GM21576 (cell line): ENCODE data around the gene CFTR.
A peak's percentile ranks its signal among the peaks of the same experiment; 100 is the strongest.
"Not testable (repeated sequence)": the region's sequence is repeated elsewhere in the genome, so short reads cannot be mapped to it uniquely, and the experiment has no call there.

Experiments
- ATAC-seq: cut with Tn5 transposase; IDR thresholded peaks from one replicate; pipeline ENCODE4 v1.9.1; 2021; ENCODE audit warnings: mild to moderate bottlenecking, moderate library complexity; ENCODE audit not compliant: unreplicated experiment

The CFTR gene

GRCh38 chr7:117682681-117683385 is 203.0 kb downstream of the CFTR start:
- ATAC-seq, result no peak

GRCh38 chr7:117683430-117684175 is 203.8 kb downstream of the CFTR start:
- ATAC-seq, result no peak

GRCh38 chr7:117685795-117686194 is 206.0 kb downstream of the CFTR start:
- ATAC-seq, result no peak

GRCh38 chr7:117686311-117686935 is 206.6 kb downstream of the CFTR start:
- no peak for ATAC-seq

GRCh38 chr7:117688126-117688525 is 208.3 kb downstream of the CFTR start:
- no peak for ATAC-seq

- ATAC-seq, result no peak
Measured at GRCh38 chr7:117689406-117689805, 209.6 kb downstream of the CFTR start.

- no peak for ATAC-seq
Measured at GRCh38 chr7:117690147-117690546, 210.3 kb downstream of the CFTR start.

GRCh38 chr7:117692338-117692737 is 212.5 kb downstream of the CFTR start:
- ATAC-seq, result no peak

- ATAC-seq, result no peak
Measured at GRCh38 chr7:117698018-117698417, 218.2 kb downstream of the CFTR start.

- ATAC-seq, result no peak
Measured at GRCh38 chr7:117704063-117704462, 224.2 kb downstream of the CFTR start.

GRCh38 chr7:117705630-117706029 is 225.8 kb downstream of the CFTR start:
- no peak for ATAC-seq

- no peak for ATAC-seq
Measured at GRCh38 chr7:117706210-117706609, 226.4 kb downstream of the CFTR start.

- ATAC-seq, result no peak
Measured at GRCh38 chr7:117707080-117707479, 227.3 kb downstream of the CFTR start.

GRCh38 chr7:117708173-117708572 is 228.3 kb downstream of the CFTR start:
- not testable (repeated sequence) for ATAC-seq

- no peak for ATAC-seq
Measured at GRCh38 chr7:117711556-117711955, 231.7 kb downstream of the CFTR start.

- peak; percentile 83 for ATAC-seq
Measured at GRCh38 chr7:117715784-117716445, 236.1 kb downstream of the CFTR start.

- ATAC-seq, result no peak
Measured at GRCh38 chr7:117716707-117717299, 237.0 kb downstream of the CFTR start.

- no peak for ATAC-seq
Measured at GRCh38 chr7:117717357-117717756, 237.5 kb downstream of the CFTR start.
